Measurements from ENCODE around the gene INKA2. TPM values are rescaled to one million over a fixed set of nuclear protein-coding genes. Genes with fewer than 3 reads are reported as not detected.

Gene INKA2
- total and polyA plus RNA-seq, 10 of the 15 experiments (the other 5 are each of a cell fraction or from before 2014, with no cell fraction given) = 0.38 to 5.1 (median 1.3) TPM; not detected in 1

- no peak overlapping the region for H3K27ac ChIP-seq (ENCODE audit: control insufficient read depth, insufficient read depth)
- intact Hi-C loops (cut with micrococcal nuclease; ENCODE audit: unreplicated experiment) (loop anchor here (5.0 to 10.0 kb wide), 2 partner anchors 101 to 614 kb away; partner anchors contain the start of genes CEPT1 and DRAM2), in situ Hi-C loops (cut with MboI) (loop anchor here (10.0 kb wide), 1 partner anchor 254 kb away; the partner anchor contains the start of genes ADORA3 and TMIGD3)
- DNase-seq (ENCODE audit: low read depth, low spot score) = no peak
- H3K79me2 ChIP-seq (ENCODE audit: control insufficient read depth, insufficient read depth, low read length) = peaks cover 37% of the 10 kb centered on the region
- ChIA-PET SMC1A (ENCODE audit: uncharacterized antibody, unreplicated experiment) (interaction anchor here (0.8 to 6.7 kb wide), 4 partner anchors 9 to 251 kb away, joined by 3 to 41 read pairs (median 14); no protein-coding TSS in a partner anchor), POLR2A (no interaction called here), CTCF (interaction anchor here (3.3 to 6.7 kb wide), 2 partner anchors 10 to 277 kb away, joined by 21 to 72 read pairs; no protein-coding TSS in a partner anchor), RAD21 (ENCODE audit: unreplicated experiment) (no interaction called here)
- no peak for ATAC-seq
- peaks cover 3% of the 10 kb centered on the region; the same call in 1 of the 2 replicates for H3K4me1 ChIP-seq (ENCODE audit: control insufficient read depth, insufficient read depth, low read length)
- 78% methylated on average over 2 of the region's 2 CpGs for WGBS (ENCODE audit: insufficient coverage, insufficient replicate concordance, low lambda C conversion rate, missing lambda C conversion rate)
- no TSS peak for BruUV-seq (replicated peaks)
- H3K4me3 ChIP-seq = 0 out of 2 replicates have a peak overlapping the region, but pooled peaks have one; percentile 49
- no peak overlapping the region for H2AFZ ChIP-seq (ENCODE audit: control insufficient read depth, low read depth, low read length)
- H3K36me3 ChIP-seq (ENCODE audit: control insufficient read depth in 2 of 2, insufficient read depth in 2 of 2, low read length in 1 of 2) = peaks cover 0 to 12% of the 10 kb centered on the region in 2 experiments; a peak in 1 of 4 replicates
- TF ChIP-seq RELA (IDR thresholded peaks at IDR 0.05; ENCODE audit: borderline replicate concordance, partially characterized antibody) (no peak), ETV6 (conservative IDR thresholded peaks at IDR 0.05 in 1 of 2, IDR thresholded peaks at IDR 0.05 in 1 of 2; ENCODE audit: borderline replicate concordance in 1 of 2, low read depth in 1 of 2) (no peak), JUND (IDR thresholded peaks at IDR 0.05; ENCODE audit: low read depth, low read length) (no peak), RAD51 (IDR thresholded peaks at IDR 0.05) (0 out of 2 replicates have a peak, but pooled peaks have one; percentile 18), BHLHE40 (IDR thresholded peaks at IDR 0.05; ENCODE audit: borderline replicate concordance in 1 of 2, low read depth in 2 of 2, low read length in 1 of 2) (no peak), SMC3 (IDR thresholded peaks at IDR 0.05; ENCODE audit: borderline replicate concordance, low read length) (peak; percentile 26; the same call in 1 of the 2 replicates), KLF5 (IDR thresholded peaks at IDR 0.05; ENCODE audit: partially characterized antibody) (no peak), SRF (IDR thresholded peaks at IDR 0.05; ENCODE audit: low read depth in 2 of 2, low read length in 2 of 2) (no peak), YBX1 (IDR thresholded peaks at IDR 0.05) (no peak), MYC (IDR thresholded peaks at IDR 0.05; ENCODE audit: insufficient read depth, insufficient read length, insufficient replicate concordance, low read length, severe bottlenecking) (no peak), CTCF (IDR thresholded peaks at IDR 0.05 in 2 of 3, conservative IDR thresholded peaks at IDR 0.05 in 1 of 3; ENCODE audit: control insufficient read depth in 2 of 3, extremely low read depth in 1 of 3, insufficient read depth in 1 of 3, low read depth in 3 of 3, low read length in 3 of 3) (peak in 2 of 3 experiments; percentile 7 to 19; a peak in 1 of 6 replicates)
- TF ChIP-seq, protein P1, sequence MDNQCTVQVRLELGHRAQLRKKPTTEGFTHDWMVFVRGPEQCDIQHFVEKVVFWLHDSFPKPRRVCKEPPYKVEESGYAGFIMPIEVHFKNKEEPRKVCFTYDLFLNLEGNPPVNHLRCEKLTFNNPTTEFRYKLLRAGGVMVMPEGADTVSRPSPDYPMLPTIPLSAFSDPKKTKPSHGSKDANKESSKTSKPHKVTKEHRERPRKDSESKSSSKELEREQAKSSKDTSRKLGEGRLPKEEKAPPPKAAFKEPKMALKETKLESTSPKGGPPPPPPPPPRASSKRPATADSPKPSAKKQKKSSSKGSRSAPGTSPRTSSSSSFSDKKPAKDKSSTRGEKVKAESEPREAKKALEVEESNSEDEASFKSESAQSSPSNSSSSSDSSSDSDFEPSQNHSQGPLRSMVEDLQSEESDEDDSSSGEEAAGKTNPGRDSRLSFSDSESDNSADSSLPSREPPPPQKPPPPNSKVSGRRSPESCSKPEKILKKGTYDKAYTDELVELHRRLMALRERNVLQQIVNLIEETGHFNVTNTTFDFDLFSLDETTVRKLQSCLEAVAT (IDR thresholded peaks at IDR 0.05) = peak; percentile 38; the same call in 1 of the 2 replicates
- H3K9me3 ChIP-seq (replicated peaks; ENCODE audit: control insufficient read depth, insufficient read depth, low read length) = no peaks in the 10 kb centered on the region
- FAIRE-seq = no peak
- no peaks in the 10 kb centered on the region for H4K20me1 ChIP-seq (ENCODE audit: control insufficient read depth, insufficient read depth)
- no peak overlapping the region for H3K9ac ChIP-seq (ENCODE audit: control insufficient read depth, insufficient read depth, low read length)
- no peaks in the 10 kb centered on the region for H3K27me3 ChIP-seq (replicated peaks in 1 of 2; ENCODE audit: control insufficient read depth in 2 of 2, insufficient read depth in 2 of 2, low read length in 1 of 2)
- peak overlapping the region; percentile 34; the same call in 1 of the 2 replicates for H3K4me2 ChIP-seq (ENCODE audit: control insufficient read depth, insufficient read depth)
Measured at GRCh38 chr1:111758373-111758772, 19.2 kb upstream of the INKA2 start.
